Fibroblast of skin of scalp (primary cell): Measurements from ENCODE around the gene FGF14.
"Not testable (repeated sequence)": the region's sequence is repeated elsewhere in the genome, so short reads cannot be mapped to it uniquely, and the experiment has no call there.

Source experiments
- DNase-seq: peaks from one replicate; pipeline ENCODE4 v3.0.0-alpha.2; 2013

Gene FGF14

DNA sequence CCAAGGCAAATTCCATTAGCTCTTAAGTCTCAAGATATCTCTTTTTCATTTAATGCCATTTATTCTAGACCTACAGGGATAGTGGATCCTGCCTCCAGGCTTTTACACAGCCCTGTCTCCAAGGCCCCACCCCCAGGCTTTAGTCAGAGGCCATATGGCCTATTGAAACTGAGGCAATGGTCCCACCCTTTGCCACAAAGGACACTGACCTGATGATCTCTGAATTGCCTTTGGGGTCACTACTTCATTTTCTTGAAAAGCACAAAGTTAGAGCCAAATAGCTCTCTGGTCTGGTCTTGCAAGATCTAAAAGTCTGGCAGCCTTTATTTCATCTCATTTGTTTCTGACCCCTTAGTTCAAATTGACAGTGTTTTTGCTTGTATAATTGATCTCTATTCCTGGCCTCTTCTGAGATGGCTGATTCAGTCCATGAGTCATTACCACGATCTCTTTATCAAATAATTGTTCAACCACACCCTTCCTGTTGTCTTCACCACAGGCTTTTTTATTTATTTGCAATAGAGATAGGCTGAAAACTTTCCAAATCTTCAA is 209.8 kb downstream of the FGF14 start:
- no peak for DNase-seq

DNA sequence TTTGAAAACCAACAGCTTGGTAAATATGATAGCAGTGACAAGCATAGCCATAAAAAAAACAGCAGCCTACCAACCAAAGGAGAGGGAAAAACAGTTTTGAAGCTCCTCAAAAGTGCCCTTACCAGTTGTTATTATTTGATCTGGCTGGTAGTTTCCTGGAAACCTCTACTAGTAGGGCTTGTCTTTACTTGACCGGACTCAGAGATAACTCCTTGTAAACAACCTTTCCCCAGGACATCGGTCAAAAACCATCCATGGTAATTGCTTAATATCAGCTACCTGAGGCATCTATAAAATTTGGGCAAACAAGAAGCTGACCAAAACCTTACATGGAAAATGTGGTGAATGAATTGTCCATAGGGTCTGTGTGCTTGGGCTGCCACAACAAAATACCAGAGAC is 210.9 kb downstream of the FGF14 start:
- DNase-seq: no peak

DNA sequence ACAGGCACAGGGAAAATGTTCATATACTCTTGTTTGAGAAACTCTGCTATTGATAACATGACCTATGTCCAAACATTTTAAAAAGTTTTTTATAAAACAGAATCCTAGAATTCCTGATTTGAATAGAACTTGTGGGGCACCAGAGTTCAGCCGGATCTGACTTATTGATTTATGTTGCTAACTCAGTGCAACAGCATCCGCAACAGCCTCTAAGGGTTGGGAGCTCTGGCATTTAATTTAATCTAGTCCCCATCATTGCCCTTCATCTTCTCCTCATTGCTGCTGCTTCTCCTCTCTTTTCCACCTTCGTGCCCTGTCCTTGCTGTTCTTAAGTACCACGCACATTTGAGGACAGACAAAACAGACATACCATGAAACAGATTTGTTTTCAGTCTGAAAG is 214.5 kb downstream of the FGF14 start:
- DNase-seq: no peak

DNA sequence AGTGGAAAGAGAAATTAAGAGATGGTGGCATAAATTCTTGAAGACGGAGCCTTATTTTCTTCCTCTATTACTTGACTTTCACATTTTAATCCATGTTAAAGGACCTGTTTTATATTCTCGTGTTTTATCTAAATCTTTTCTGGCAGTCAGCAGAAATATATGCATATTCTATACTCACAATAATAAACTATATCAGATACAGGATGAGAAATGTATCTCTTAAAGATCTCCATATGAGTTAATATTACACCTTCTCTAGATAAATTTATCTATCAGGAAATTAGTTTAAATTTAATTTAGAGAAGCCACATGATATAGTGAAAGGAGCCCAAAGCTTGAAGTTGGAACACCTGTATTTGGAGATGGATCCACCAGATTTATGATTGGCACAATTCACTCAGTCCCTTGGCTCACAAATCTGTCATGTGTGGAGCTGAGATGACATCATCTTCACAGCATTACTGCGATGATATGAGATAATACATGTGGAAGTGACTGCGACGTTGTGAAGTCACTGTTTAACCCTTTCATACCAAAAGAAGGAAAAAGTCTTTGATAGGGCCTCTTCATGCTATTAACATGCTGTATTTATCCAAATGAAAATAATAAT is 216.4 kb downstream of the FGF14 start:
- no peak for DNase-seq

DNA sequence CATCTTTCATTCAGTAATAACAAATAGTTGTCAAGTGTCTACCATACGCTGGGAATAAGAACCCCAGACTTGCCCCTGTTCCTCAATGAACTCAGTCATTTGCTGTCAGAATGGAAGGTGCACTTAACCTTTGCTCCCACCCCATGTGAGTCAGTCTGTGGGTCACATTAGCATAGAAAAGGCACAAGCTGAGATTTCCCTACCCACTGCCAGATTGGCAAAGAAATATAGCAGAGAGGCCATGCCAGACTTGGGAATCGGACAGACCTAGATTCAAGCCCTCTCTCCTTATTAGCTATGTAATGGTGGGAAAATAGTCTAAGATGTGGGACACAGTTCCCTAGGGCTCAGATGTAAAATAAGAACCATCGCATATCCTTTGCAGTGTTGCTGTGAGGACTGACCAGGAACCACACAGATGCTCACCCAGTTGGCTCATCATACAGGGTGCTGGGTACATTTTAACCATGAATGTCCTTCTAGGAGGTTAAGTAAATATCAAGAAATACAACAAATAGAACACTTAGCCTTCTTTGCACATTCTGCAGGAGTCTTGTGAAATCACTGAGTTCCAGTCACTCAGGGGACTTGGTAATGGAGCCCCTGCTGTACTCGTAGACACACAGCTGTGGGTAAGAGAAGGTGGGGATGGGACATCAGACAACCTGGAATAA is 218.2 kb downstream of the FGF14 start:
- no peak for DNase-seq

DNA sequence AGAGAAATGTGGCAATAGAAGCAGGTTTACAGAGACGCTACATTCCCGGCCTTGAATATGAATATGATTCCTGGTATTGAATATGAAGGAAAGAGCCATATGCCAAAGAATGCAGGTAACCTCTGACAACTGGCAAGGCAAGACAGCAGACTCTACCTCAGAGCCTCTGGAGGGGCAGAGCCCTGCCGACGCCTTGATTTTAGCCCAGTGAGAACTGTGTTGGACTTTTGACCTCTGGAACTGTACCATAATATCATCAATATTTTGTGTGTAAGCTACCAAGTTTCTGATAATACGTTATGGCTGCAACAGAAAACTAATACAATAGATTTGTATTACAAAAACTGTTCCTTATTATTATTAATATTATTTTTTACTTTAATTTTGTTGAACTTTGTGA is 219.7 kb downstream of the FGF14 start:
- no peak for DNase-seq

DNA sequence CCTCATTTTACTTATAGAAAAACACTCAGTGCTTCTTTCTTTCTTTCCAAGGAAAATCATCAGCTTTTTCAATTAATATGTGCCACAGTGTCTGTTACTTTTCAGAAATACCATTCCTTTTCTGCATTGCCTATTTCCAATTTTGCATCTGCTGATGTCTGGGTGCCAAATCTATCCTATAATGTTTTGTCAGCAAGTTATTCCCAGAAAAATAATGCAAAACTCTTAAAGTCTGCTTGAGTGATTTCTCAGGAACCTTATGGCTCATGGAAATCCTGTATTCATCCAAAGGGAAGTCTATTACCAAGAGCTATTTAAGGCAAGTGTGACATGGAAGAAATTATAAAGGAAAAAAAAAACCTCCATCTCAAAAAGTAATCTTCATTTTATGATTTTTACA is 224.4 kb downstream of the FGF14 start:
- DNase-seq: no peak

DNA sequence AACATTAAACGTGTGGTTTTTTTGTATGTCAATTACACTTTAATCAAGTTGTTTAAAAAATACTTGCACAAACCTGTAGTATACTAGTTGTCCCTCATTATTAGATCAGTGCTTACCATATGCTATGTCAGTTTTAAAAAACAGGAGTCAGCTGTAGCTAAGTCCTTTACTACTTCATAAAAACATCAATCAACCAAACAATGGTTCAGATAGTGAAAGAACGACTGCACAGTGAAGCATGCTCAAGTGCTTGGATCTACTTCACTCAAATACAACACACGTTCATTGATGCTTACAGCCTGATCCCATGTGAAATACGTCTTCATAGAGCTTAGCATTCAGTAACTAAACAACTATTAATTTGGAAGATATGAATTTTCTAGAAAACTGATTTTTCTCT is 225.0 kb downstream of the FGF14 start:
- no peak for DNase-seq

DNA sequence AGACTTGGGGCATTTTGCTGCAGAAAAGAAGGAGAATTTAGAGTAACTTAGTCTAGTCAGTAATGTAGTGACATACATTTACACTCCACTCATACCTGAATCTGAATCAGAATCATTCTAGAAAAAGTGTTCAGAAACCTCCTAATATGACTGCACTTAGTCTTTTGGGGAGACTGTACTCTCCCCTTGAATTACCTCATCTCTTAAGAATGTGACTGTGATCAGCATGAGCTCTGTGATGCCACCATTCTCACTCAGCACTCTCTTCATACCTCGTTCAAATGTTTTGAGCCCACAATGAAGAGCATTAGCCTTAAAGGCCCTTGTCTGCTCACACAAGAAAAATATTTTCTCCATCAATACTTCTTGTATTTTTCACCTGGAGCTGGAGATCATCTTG is 229.4 kb downstream of the FGF14 start:
- no peak for DNase-seq

DNA sequence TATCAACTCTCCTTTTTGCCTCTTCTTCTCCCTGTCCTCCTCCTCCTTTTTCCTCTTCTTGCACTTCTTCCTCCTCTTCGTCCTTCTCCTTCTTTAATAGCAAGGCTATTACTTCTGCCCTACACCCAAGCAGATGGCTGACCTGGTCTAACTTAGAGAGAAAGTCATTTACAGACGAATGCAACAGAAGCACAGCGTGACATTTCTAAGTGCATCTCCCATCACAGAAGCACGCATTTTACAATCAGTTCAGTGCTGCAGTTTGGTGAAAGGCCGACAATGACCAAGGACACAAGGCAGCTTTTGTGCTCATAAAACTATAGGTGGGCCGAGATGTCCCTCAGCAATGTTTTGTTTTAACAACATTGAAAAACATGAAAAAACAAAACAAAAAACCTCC is 231.5 kb downstream of the FGF14 start:
- no peak for DNase-seq

DNA sequence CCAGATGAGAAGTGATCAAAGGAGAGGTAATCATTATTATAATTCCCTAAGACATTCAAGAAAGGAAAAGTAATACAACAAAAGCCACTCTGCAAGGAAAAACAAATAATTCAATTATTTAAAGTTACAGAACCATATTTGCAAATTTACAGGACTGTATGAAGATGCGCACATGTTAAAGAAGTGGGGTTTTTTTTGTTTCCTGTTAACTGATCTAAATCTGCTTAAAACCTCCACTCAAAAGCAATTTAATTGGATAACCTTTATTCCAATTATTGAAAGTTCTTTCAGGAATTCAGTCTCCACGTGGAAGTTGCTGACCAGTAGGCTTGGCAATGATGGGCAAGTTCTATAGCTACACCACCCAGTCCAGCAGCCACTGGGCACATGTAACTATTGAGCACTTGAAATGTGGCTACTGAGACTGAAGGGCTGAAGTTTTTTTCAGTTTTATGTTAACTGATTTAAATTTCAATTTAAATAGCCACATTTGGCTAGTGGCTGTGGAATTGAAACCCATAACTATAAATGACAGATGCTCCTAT is 232.3 kb downstream of the FGF14 start:
- DNase-seq: no peak

DNA sequence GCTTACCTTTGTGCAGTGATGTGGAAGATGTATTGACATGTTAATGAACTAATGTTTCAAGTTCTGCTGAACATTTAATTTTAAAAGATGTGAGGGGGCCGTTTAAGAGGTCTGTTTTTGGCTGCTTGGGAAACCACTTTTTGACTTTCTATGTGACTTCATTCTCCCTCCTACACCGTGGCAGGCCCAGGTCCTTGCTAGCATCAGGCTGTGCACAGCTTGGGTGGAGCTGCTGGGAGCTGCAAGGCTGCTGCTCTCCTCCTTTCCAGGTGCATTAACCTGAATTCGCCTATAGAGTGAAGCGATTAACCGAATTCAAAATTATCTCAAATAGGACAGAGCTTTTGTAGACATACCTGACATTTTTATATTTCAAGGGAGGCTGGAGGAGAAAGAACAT is 249.1 kb downstream of the FGF14 start:
- DNase-seq: no peak

DNA sequence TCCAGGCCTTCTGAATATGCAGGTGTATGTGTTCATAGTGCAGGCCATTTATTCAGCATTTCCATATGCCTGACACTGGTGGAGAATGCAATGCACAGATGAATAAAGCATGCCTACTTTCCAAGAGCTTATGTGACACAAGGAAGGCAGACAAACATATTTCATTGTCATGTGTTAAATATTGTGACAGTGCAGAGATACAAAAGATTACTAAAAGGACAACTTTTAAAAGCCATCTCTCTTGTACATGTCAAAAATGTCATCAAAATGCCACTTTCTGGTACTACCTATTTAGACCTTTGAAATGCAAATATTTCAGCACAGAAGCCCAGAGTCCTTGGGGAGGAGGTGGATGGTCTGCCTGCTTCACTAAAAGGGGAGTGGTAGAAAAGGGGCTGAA is 254.5 kb downstream of the FGF14 start:
- DNase-seq: no peak

DNA sequence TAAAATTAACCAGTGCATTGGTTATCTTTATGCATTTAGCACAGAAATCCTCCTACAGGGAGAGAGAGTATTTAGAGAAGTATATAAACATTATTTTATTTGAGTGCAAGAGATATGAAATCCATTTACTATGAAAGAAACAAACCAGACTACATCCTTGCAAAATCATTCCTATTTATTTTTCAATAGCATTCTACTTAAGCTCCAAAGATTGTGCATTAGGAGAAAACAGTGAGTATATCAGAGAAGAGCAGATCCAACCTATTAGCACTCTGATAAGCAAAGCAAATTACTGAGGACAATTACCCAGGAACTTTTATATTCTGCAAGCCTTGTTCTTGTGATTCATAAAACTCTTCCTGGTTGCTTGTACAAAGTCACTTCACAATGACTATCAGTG is 256.1 kb downstream of the FGF14 start:
- no peak for DNase-seq

DNA sequence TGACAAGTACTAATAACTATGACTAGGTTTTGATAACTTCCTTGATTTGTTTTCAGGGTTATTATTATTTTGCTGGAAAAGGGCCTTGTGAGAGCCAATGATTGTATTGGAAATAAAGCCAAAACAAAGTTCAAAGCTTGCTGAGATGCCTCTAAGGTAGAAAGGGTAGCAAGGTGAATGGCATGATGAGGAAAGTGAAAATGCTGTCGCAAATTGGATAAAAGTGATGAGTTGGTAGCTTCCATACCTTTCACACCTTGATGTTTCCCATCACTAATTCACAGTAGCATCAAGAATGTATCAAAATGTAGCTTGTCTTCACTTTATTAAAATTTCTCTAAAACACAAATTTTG is 259.4 kb downstream of the FGF14 start:
- DNase-seq: no peak

DNA sequence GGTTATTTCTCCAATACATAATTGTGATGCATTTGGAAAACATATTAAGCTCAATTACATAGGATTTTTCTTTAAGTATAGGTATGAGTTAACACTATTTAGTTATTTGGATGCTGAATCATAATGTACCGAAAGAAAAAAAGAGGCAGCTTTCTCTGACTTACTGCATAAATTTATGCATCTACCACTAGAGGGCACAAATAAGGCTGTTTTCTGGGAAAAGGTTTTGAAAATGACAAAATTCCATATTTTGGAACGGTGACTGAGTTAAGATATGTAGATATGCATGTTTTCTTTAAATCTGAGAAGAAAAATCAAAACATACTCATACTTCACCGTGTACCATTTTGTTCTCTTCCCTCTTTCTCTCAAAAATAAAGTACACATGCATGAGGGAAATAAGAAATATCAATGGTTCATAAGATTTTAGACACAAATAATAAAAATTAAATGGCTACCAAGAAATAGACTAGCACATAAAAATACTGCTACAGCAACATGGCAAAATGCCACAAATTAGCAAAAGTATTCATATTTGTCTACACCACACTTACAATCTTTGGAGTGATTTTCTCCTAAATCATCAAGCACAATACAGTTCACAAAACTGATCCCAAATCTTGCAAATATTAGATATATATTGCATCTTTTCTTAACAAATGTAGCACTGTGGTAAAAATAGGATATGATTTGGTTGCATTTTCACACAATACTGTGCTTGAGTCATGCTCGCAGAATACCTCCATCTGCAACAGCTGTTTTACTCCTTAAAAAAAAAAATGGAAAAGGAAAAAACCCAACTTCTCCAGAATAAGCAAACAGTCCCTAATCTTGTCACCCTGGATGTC is 260.0 kb downstream of the FGF14 start:
- DNase-seq: peak; percentile 15

DNA sequence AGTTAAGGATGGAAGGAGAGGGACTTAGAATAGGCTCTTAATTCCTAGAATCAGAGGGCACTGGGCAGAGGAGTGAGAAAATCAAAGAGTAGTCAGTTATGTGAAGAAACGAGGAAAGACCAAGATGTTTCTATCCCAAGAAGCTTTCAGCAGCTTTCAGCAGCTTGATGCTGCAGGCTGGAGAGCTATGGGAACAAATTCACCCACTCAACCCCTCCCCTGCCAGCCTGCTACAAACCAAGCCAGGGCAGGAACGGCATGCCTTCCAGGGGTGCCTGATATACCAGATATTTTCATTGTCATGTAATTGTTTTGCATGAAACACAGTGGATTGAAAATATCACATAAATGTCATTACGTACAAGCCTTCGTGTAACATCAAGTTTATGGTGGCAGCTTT is 262.2 kb downstream of the FGF14 start:
- DNase-seq: no peak

DNA sequence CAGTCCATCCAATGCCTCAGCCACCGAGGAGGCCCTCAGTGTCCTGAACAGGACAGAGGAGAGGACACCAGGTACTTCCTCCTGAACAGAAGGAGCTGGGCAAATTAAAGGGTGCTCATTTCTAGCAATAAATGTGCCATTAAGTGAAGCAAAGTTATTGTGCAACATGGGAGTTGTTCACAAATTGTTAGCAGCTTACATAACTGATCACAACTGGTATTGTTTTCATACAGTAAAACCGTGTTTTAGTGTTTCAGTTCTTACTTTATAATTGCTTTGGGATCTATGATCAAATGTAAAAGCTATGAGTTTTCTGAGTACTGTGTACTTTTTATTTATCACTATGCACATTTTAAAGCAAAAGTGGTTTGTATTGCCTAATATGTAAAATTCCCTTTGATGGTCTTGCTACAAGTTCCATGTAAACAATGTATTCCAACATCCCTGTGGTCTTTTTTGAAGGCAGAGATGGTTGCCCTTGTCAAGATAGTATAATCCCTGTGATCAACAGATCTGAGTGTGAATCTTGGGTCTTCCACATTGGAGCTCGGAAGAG is 263.1 kb downstream of the FGF14 start:
- DNase-seq: no peak

DNA sequence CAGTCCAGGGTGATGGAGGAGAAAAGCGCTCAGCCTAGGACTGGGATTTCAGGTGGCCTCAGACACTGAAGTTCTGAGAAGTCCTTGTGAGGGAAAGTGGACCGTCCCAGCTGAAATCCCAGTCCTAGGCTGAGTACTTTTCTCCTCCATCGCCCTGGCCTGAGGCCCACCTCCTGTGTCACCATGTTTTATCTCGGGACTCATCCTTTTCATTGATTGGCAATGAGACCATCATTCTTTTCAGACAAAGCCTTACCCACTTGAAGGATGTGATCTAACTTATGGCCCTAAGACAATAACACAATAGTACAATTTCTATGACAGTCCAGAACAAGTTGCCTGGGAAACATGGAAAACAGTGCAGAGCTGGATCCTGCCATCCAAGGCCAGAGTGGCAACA is 263.9 kb downstream of the FGF14 start:
- DNase-seq: not testable (repeated sequence)

DNA sequence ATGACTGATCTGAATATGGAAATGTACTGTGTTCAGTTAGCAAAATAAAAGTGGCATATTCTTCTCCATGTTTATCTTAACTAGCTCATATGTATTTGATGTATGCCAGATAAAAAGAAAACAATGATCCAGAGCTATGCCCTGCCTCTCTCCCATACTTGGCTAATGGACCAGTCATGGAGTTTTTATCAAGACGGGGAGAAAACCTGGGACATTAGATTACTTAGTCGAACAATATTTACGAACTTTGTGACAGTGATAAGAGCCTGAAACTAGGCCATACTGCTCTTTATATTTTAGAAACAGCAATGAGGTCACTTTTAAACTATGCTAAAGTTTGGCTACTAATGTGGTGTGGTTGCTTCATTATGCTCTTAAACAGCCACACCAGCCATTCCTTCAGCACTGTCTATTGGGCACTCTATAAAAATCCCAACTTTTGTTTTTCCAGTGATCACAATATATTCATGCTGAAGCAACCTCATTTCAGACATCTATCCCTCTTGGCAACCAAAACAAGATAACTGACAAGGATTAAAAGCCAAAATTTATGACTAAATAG is 265.0 kb downstream of the FGF14 start:
- DNase-seq: no peak

DNA sequence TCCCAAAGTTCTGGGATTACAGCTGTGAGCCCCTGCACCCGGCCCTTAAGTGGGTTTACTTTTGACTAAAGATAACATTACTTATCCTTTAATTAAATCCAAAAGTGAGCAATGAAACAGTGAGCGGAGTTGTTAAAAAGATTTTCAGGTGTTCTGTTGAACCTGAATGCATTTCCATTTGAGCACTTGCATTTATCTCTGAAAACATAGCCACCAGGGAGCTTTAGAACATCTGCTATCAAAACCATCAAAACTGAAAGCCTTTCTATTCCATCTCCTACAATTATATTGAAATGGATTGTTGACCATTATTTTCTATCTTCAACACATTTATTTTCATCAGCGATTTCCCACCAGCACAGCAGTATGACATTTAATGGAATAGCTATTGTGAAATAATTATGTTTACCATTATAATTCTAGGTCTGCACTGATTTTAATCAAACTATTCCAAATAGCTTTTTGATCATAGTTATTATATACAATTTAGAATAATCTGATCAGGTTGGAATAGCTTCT is 269.0 kb downstream of the FGF14 start:
- DNase-seq: no peak

DNA sequence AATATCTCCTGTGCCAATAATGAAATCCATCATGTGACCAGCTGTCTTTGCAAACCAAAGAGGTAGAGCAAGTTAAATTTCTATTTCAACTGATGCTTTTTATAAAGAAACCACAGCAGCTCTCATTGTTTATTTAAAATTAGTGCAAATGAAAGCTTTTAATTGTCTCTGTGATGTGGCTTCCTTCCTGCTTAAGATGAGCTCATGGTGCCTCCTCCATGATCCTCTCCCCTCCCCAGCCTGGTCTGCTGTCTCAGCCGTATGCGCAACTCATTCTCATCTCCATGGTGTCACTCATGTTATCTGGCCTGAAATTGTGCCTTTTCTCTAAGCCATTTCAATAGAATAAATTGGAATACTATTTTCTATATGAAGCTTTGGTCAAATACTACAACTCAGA is 270.6 kb downstream of the FGF14 start:
- no peak for DNase-seq
